DMS153 treated with DMSO at 0.1 percent for 48 hours (cell line): ENCODE measurements around the gene DPYSL5.

Source experiments
- DNase-seq: peaks from one replicate; lab custom pipeline; 2025; ENCODE audit not compliant: unreplicated experiment; lab: John Stamatoyannopoulos, UW

Gene DPYSL5

GRCh38 chr2:26898480-26899078 is 50.6 kb downstream of the DPYSL5 start:
- no peak for DNase-seq

- DNase-seq, result no peak
These were observed 51.7 kb downstream of the DPYSL5 start for GRCh38 chr2:26899500-26900164.

GRCh38 chr2:26900831-26901321 is 52.9 kb downstream of the DPYSL5 start:
- DNase-seq, result no peak

- no peak for DNase-seq
These were observed 53.6 kb downstream of the DPYSL5 start for GRCh38 chr2:26901326-26902183.

- DNase-seq, result no peak
These were observed 55.7 kb downstream of the DPYSL5 start for GRCh38 chr2:26903676-26904075.

- no peak for DNase-seq
These were observed 56.9 kb downstream of the DPYSL5 start for GRCh38 chr2:26904839-26905238.

GRCh38 chr2:26905341-26906198 is 57.6 kb downstream of the DPYSL5 start:
- no peak for DNase-seq

GRCh38 chr2:26907416-26907815 is 59.5 kb downstream of the DPYSL5 start:
- DNase-seq, result no peak

- no peak for DNase-seq
These were observed 62.2 kb downstream of the DPYSL5 start for GRCh38 chr2:26910176-26910575.

- DNase-seq, result no peak
These were observed 64.3 kb downstream of the DPYSL5 start for GRCh38 chr2:26911911-26912861.

GRCh38 chr2:26913606-26913998 is 65.7 kb downstream of the DPYSL5 start:
- DNase-seq, result no peak

GRCh38 chr2:26913999-26914658 is 66.2 kb downstream of the DPYSL5 start:
- DNase-seq, result no peak

GRCh38 chr2:26914659-26915310 is 66.9 kb downstream of the DPYSL5 start:
- DNase-seq, result no peak

GRCh38 chr2:26915316-26915715 is 67.4 kb downstream of the DPYSL5 start:
- no peak for DNase-seq

- DNase-seq, result no peak
These were observed 68.3 kb downstream of the DPYSL5 start for GRCh38 chr2:26916128-26916692.

- no peak for DNase-seq
These were observed 69.4 kb downstream of the DPYSL5 start for GRCh38 chr2:26917135-26917836.

GRCh38 chr2:26921323-26921722 is 73.4 kb downstream of the DPYSL5 start:
- DNase-seq, result no peak
